GM23338 (cell line): ENCODE measurements around the gene SLC4A4. TPM values are rescaled to one million over a fixed set of nuclear protein-coding genes. Genes with fewer than 3 reads are reported as not detected.

Experiments
- ATAC-seq: fragments of 200-7000 bp; cut with Tn5 transposase; 3 replicates; pipeline ENCODE4 v1.9.1; 2020
- DNase-seq: peaks from one replicate; pipeline ENCODE4 v3.0.0-alpha.2; 2015; ENCODE audit warnings: low spot score
- H2AFZ ChIP-seq: fragments of 200-600 bp; sonication (generic); 2 replicates; pipeline ENCODE4 v1.8.0; 2016; ENCODE audit warnings: antibody characterized with exemption, mild to moderate bottlenecking, moderate library complexity
- H3F3A ChIP-seq: fragments of 200-600 bp; sonication (generic); replicated peaks from 2 replicates; pipeline ENCODE4 v1.8.0; 2017; ENCODE audit warnings: antibody characterized with exemption, mixed run types, low read depth
- H3K27ac ChIP-seq: fragments of 200-600 bp; sonication (generic); 2 replicates; pipeline ENCODE4 v1.6.1; 2016; ENCODE audit warnings: low read depth
- H3K27me3 ChIP-seq: fragments of 200-600 bp; sonication (generic); 2 replicates; pipeline ENCODE4 v1.8.0; 2016; ENCODE audit warnings: mild to moderate bottlenecking, mixed run types, moderate library complexity; ENCODE audit not compliant: insufficient read depth
- H3K36me3 ChIP-seq: fragments of 200-600 bp; sonication (generic); 2 replicates; pipeline ENCODE4 v1.8.0; 2016; ENCODE audit warnings: mild to moderate bottlenecking; ENCODE audit not compliant: insufficient read depth
- H3K4me1 ChIP-seq: fragments of 200-600 bp; sonication (generic); 2 replicates; pipeline ENCODE4 v1.8.0; 2016; ENCODE audit warnings: mild to moderate bottlenecking, moderate library complexity; ENCODE audit not compliant: insufficient read depth
- H3K4me2 ChIP-seq: fragments of 200-600 bp; sonication (generic); 2 replicates; pipeline ENCODE4 v1.7.1; 2017; ENCODE audit warnings: mixed run types
- H3K4me3 ChIP-seq: fragments of 200-600 bp; sonication (generic); 2 replicates; pipeline ENCODE4 v1.6.1; 2016; ENCODE audit warnings: mixed run types
- H3K79me2 ChIP-seq: fragments of 200-600 bp; sonication (generic); replicated peaks from 2 replicates; pipeline ENCODE4 v1.8.0; 2017; ENCODE audit warnings: mild to moderate bottlenecking; ENCODE audit not compliant: insufficient read depth
- H3K9me2 ChIP-seq: fragments of 200-600 bp; sonication (generic); 2 replicates; pipeline ENCODE4 v1.8.0; 2017; ENCODE audit not compliant: insufficient read depth
- H4K20me1 ChIP-seq: fragments of 200-600 bp; sonication (generic); replicated peaks from 2 replicates; pipeline ENCODE4 v1.8.0; 2017; ENCODE audit warnings: mild to moderate bottlenecking; ENCODE audit not compliant: insufficient read depth
- H3K27ac Mint-ChIP-seq: 2 replicates; pipeline ENCODE4 v1.8.0; 2020; ENCODE audit warnings: inconsistent platforms, mild to moderate bottlenecking, moderate library complexity, mixed read lengths
- H3K27me3 Mint-ChIP-seq: 3 replicates; pipeline ENCODE4 v1.8.0; 2022; ENCODE audit warnings: low read depth, mild to moderate bottlenecking, moderate library complexity, mixed read lengths, inconsistent platforms; ENCODE audit not compliant: insufficient read depth, poor library complexity
- H3K36me3 Mint-ChIP-seq: 3 replicates; pipeline ENCODE4 v1.8.0; 2021; ENCODE audit warnings: low read depth, mild to moderate bottlenecking, inconsistent platforms, moderate library complexity, mixed read lengths
- H3K4me1 Mint-ChIP-seq: 3 replicates; pipeline ENCODE4 v1.8.0; 2020; ENCODE audit warnings: mild to moderate bottlenecking, inconsistent platforms, mixed read lengths
- H3K4me3 Mint-ChIP-seq: 3 replicates; pipeline ENCODE4 v1.8.0; 2021; ENCODE audit warnings: moderate library complexity, mild to moderate bottlenecking, inconsistent platforms, mixed read lengths
- H3K9me3 Mint-ChIP-seq: 3 replicates; pipeline ENCODE4 v1.8.0; 2020; ENCODE audit warnings: moderate library complexity, mild to moderate bottlenecking, inconsistent platforms, mixed read lengths
- CREB1 ChIP-seq: fragments of 250-450 bp; sonication (Bioruptor Pico); IDR thresholded peaks from 2 replicates; pipeline ENCODE4 v1.5.0; 2020; ENCODE audit warnings: low read depth, mild to moderate bottlenecking, moderate library complexity
- CTCF ChIP-seq, 2 experiments: fragments of 200-600 bp in 1 of 2; sonication (generic) in 1 of 2; conservative IDR thresholded peaks; 2 replicates each; pipeline versions ENCODE4 v1.5.1 to v1.6.1; 2016 to 2017; ENCODE audit warnings: antibody characterized with exemption in 2 of 2, low read depth in 2 of 2, mild to moderate bottlenecking in 2 of 2, moderate library complexity in 1 of 2
- ETS1 ChIP-seq: IDR thresholded peaks from 2 replicates; pipeline ENCODE4 v1.6.1; 2016; ENCODE audit warnings: antibody characterized with exemption
- EZH2 ChIP-seq: fragments of 200-600 bp; sonication (generic); IDR thresholded peaks from one replicate; pipeline ENCODE4 v1.8.0; 2017; ENCODE audit warnings: antibody characterized with exemption, mild to moderate bottlenecking, low read depth; ENCODE audit not compliant: unreplicated experiment
- EZH2phosphoT487 ChIP-seq: fragments of 200-600 bp; sonication (generic); IDR thresholded peaks from one replicate; pipeline ENCODE4 v1.8.1; 2018; ENCODE audit warnings: antibody characterized with exemption; ENCODE audit not compliant: unreplicated experiment
- JUNB ChIP-seq: IDR thresholded peaks from one replicate; pipeline ENCODE4 v1.6.1; 2016; ENCODE audit warnings: antibody characterized with exemption; ENCODE audit not compliant: unreplicated experiment
- NANOG ChIP-seq: IDR thresholded peaks from 2 replicates; pipeline ENCODE4 v1.6.1; 2016; ENCODE audit warnings: antibody characterized with exemption, borderline replicate concordance
- POLR2AphosphoS5 ChIP-seq: IDR thresholded peaks from 2 replicates; pipeline ENCODE4 v1.6.1; 2016; ENCODE audit warnings: antibody characterized with exemption, low read depth
- STAT1 ChIP-seq: IDR thresholded peaks from one replicate; pipeline ENCODE4 v1.6.1; 2016; ENCODE audit warnings: antibody characterized with exemption; ENCODE audit not compliant: unreplicated experiment
- ZNF114 ChIP-seq: fragments of 250-450 bp; sonication (Bioruptor Pico); IDR thresholded peaks from 2 replicates; pipeline ENCODE4 v1.5.0; 2020; ENCODE audit warnings: mild to moderate bottlenecking, moderate library complexity
- ZNF331 ChIP-seq: fragments of 250-450 bp; sonication (Bioruptor Pico); IDR thresholded peaks from 2 replicates; pipeline ENCODE4 v1.5.0; 2020; ENCODE audit warnings: low read depth, mild to moderate bottlenecking, moderate library complexity
- ZNF462 ChIP-seq: fragments of 250-450 bp; sonication (Bioruptor Pico); IDR thresholded peaks from 2 replicates; pipeline ENCODE4 v1.5.0; 2020; ENCODE audit warnings: mild to moderate bottlenecking, moderate library complexity
- polyA plus RNA-seq: library from polyadenylated mRNA; unstranded; fragments of >200 nt; fragmentation: Nextera tagmentation; extraction: Ambion mirVana; gene quantifications from 2 replicates; pipeline ENCODE4 v1.2.1, GENCODE V29; 2016
- total RNA-seq: library from RNA; depleted of rRNA; stranded (reverse); fragments of >200 nt; shearing (Covaris generic); gene quantifications from 2 replicates; pipeline ENCODE4 v1.2.3, GENCODE V29; 2014
- TF ChIP-seq, protein P1 (sequence below): IDR thresholded peaks from one replicate; pipeline ENCODE4 v1.6.1; 2018; ENCODE audit warnings: antibody characterized with exemption; ENCODE audit not compliant: unreplicated experiment

Gene SLC4A4
- total and polyA plus RNA-seq, 2 experiments from 2014 or later, result 1.0 to 1.5 TPM

DNA sequence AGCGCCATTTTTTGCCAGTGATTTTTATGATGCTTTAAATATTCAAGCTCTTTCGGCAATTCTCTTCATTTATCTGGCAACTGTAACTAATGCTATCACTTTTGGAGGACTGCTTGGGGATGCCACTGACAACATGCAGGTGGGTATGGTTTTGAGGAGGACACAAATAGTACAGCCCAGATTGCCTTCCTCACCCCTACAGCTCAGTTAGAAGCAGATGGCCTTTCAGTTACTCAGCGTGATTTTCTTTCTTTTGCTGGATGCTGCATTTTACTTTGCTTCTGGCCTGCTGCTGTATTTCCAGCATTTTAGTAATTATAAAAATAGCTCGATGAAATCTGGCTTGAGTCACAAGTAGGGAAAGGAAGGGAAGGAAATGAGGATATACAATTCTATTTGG lies 114.7 kb downstream of the SLC4A4 start:
- H3K27ac Mint-ChIP-seq, result no peak overlapping the region

More for the DNA sequence above, 114.7 kb downstream of the SLC4A4 start:
- H3K4me1 Mint-ChIP-seq, result no peaks in the 10 kb centered on the region
- H3K9me2 ChIP-seq, result no peaks in the 10 kb centered on the region
- TF ChIP-seq, protein P1, sequence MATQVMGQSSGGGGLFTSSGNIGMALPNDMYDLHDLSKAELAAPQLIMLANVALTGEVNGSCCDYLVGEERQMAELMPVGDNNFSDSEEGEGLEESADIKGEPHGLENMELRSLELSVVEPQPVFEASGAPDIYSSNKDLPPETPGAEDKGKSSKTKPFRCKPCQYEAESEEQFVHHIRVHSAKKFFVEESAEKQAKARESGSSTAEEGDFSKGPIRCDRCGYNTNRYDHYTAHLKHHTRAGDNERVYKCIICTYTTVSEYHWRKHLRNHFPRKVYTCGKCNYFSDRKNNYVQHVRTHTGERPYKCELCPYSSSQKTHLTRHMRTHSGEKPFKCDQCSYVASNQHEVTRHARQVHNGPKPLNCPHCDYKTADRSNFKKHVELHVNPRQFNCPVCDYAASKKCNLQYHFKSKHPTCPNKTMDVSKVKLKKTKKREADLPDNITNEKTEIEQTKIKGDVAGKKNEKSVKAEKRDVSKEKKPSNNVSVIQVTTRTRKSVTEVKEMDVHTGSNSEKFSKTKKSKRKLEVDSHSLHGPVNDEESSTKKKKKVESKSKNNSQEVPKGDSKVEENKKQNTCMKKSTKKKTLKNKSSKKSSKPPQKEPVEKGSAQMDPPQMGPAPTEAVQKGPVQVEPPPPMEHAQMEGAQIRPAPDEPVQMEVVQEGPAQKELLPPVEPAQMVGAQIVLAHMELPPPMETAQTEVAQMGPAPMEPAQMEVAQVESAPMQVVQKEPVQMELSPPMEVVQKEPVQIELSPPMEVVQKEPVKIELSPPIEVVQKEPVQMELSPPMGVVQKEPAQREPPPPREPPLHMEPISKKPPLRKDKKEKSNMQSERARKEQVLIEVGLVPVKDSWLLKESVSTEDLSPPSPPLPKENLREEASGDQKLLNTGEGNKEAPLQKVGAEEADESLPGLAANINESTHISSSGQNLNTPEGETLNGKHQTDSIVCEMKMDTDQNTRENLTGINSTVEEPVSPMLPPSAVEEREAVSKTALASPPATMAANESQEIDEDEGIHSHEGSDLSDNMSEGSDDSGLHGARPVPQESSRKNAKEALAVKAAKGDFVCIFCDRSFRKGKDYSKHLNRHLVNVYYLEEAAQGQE, result no peak
- TF ChIP-seq EZH2phosphoT487 (no peak), STAT1 (no peak), POLR2AphosphoS5 (no peak), NANOG (no peak), JUNB (no peak), CTCF (conservative IDR thresholded peaks at IDR 0.05; ENCODE audit: low read depth in 2 of 2) (no peak), ZNF331 (no peak), ZNF462 (CRISPR knock-in tag) (no peak), CREB1 (CRISPR knock-in tag) (no peak), ZNF114 (CRISPR knock-in tag) (no peak), EZH2 (no peak), ETS1 (no peak)
- H3K79me2 ChIP-seq, result no peaks in the 10 kb centered on the region
- no peaks in the 10 kb centered on the region for H3K36me3 ChIP-seq
- H3K27me3 Mint-ChIP-seq, result no peaks in the 10 kb centered on the region
- H3K4me2 ChIP-seq, result no peak overlapping the region
- no peak overlapping the region for H2AFZ ChIP-seq
- no peaks in the 10 kb centered on the region for H3K9me3 Mint-ChIP-seq
- no peaks in the 10 kb centered on the region for H3K36me3 Mint-ChIP-seq
- H3F3A ChIP-seq, result no peaks in the 10 kb centered on the region
- no peak overlapping the region for H3K27ac ChIP-seq
- no peak for ATAC-seq
- DNase-seq, result no peak
- no peak overlapping the region for H3K4me3 ChIP-seq
- H3K4me1 ChIP-seq, result no peaks in the 10 kb centered on the region
- no peaks in the 10 kb centered on the region for H3K27me3 ChIP-seq
- H3K4me3 Mint-ChIP-seq, result no peak overlapping the region
- H4K20me1 ChIP-seq, result no peaks in the 10 kb centered on the region
